Activated T-helper 1 cell treated with anti-CD3 and anti-CD28 coated beads, Interleukin-2, amount 50 U/mL, for 16 hours (primary cell): ENCODE results near the gene DRD3.

Experiments used
- DNase-seq, 2 donors: peaks; one replicate each; pipeline ENCODE4 v3.0.0-alpha.2; 2020; ENCODE audit warnings: low read depth in 1 of 2, low spot score in 1 of 2

The DRD3 gene

DNA sequence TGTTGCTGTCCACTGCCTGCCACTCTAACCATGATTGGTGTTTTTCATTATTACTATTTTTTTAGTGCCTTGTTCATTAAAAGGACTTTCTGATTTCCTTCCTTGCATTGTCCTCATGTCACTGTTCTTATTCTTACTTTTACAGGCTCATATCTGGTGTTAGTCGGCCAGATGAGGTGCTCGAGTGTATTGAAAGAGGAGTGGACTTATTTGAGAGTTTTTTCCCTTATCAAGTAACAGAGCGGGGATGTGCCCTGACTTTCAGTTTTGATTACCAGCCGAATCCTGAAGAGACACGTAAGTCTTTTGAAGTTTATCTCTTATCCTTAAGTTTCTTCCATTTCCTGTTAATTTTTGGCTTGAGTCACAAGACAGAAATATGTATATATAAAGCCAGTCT, 99.1 kb downstream of the DRD3 start:
- no peak for DNase-seq

DNA sequence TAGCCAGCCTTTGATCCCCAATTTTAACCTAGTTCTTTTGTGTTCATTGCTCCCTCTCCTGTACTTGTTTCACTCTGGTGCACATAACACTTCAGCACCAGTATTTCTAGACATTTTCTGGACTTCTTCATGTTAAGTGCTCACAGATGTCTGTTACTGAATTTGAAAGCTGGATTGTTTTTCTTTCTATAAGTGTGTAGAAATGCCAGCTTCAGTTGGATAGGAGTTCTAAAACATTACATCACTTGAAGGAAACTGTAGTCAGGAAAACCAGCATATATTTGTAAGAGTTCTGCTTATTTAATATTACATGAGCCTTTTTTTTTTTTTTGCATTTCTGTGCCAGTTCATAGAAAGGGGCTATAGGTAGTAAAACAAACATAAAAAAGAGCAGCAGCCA, 100.7 kb downstream of the DRD3 start:
- DNase-seq = no peak
